ENCODE results near the gene MAPK10. TPM values are rescaled to one million over a fixed set of nuclear protein-coding genes. Genes with fewer than 3 reads are reported as not detected.
"Not testable (repeated sequence)": the region's sequence is repeated elsewhere in the genome, so short reads cannot be mapped to it uniquely, and the experiment has no call there.

MAPK10 gene
- total RNA-seq, 2 donors from 2014 or later = 0.28 TPM; not detected in 1

GRCh38 chr4:86174506-86174905 is 185.3 kb downstream of the MAPK10 start:
- H3K9me3 Mint-ChIP-seq = peaks cover 13% of the 10 kb centered on the region
- no peaks in the 10 kb centered on the region for H3K27me3 Mint-ChIP-seq
- H3K4me1 Mint-ChIP-seq (ENCODE audit: low read depth in 2 of 2) = no peaks in the 10 kb centered on the region
- ATAC-seq (no peak), DNase-seq (ENCODE audit: low spot score) (no peak)
- H3K27ac Mint-ChIP-seq = no peak overlapping the region
- no peaks in the 10 kb centered on the region for H3K36me3 Mint-ChIP-seq
- H3K4me3 Mint-ChIP-seq = no peak overlapping the region

- H3K27ac Mint-ChIP-seq; ATAC-seq; DNase-seq (ENCODE audit: low spot score): not testable (repeated sequence)
Observed at GRCh38 chr4:86168335-86168734, 191.5 kb downstream of the MAPK10 start.

GRCh38 chr4:86160426-86160825 is 199.4 kb downstream of the MAPK10 start:
- ATAC-seq = no peak
- Mint-ChIP-seq H3K4me3 (no peak overlapping the region), H3K4me1 (ENCODE audit: low read depth in 2 of 2) (no peaks in the 10 kb centered on the region), H3K9me3 (peaks cover 2% of the 10 kb centered on the region), H3K36me3 (no peaks in the 10 kb centered on the region), H3K27me3 (no peaks in the 10 kb centered on the region), H3K27ac (no peak overlapping the region)
- no peak for DNase-seq (ENCODE audit: low spot score)

More at GRCh38 chr4:86168335-86168734, 191.5 kb downstream of the MAPK10 start:
- peaks cover 15% of the 10 kb centered on the region for H3K36me3 Mint-ChIP-seq
- not testable (repeated sequence) for H3K4me1 Mint-ChIP-seq (ENCODE audit: low read depth in 2 of 2); H3K27me3 Mint-ChIP-seq; H3K4me3 Mint-ChIP-seq
- H3K9me3 Mint-ChIP-seq = peaks cover 11% of the 10 kb centered on the region

- ATAC-seq = no peak
- no peaks in the 10 kb centered on the region for H3K4me1 Mint-ChIP-seq (ENCODE audit: low read depth in 2 of 2)
- peaks cover 2% of the 10 kb centered on the region for H3K9me3 Mint-ChIP-seq
- H3K4me3 Mint-ChIP-seq = no peak overlapping the region
- no peak for DNase-seq (ENCODE audit: low spot score)
- no peaks in the 10 kb centered on the region for H3K36me3 Mint-ChIP-seq
- no peak overlapping the region for H3K27ac Mint-ChIP-seq
- H3K27me3 Mint-ChIP-seq = no peaks in the 10 kb centered on the region
Observed at GRCh38 chr4:86159216-86159615, 200.6 kb downstream of the MAPK10 start.

- Mint-ChIP-seq H3K27ac (no peak overlapping the region), H3K4me3 (no peak overlapping the region), H3K4me1 (ENCODE audit: low read depth in 2 of 2) (no peaks in the 10 kb centered on the region), H3K36me3 (no peaks in the 10 kb centered on the region), H3K27me3 (no peaks in the 10 kb centered on the region), H3K9me3 (peaks cover under 1% of the 10 kb centered on the region)
- DNase-seq (ENCODE audit: low spot score) (no peak), ATAC-seq (no peak)
Observed at GRCh38 chr4:86156531-86156930, 203.3 kb downstream of the MAPK10 start.

GRCh38 chr4:86155766-86156165 is 204.1 kb downstream of the MAPK10 start:
- Mint-ChIP-seq H3K36me3 (no peaks in the 10 kb centered on the region), H3K4me3 (no peak overlapping the region), H3K27me3 (no peaks in the 10 kb centered on the region), H3K27ac (no peak overlapping the region), H3K9me3 (no peaks in the 10 kb centered on the region), H3K4me1 (ENCODE audit: low read depth in 2 of 2) (no peaks in the 10 kb centered on the region)
- DNase-seq (ENCODE audit: low spot score) = no peak
- no peak for ATAC-seq

GRCh38 chr4:86152454-86152853 is 207.4 kb downstream of the MAPK10 start:
- Mint-ChIP-seq H3K4me1 (ENCODE audit: low read depth in 2 of 2) (no peaks in the 10 kb centered on the region), H3K9me3 (peaks cover 6% of the 10 kb centered on the region), H3K27ac (no peak overlapping the region), H3K36me3 (peaks cover 6% of the 10 kb centered on the region), H3K27me3 (no peaks in the 10 kb centered on the region), H3K4me3 (no peak overlapping the region)
- ATAC-seq = no peak
- DNase-seq (ENCODE audit: low spot score) = no peak

GRCh38 chr4:86151196-86151595 is 208.7 kb downstream of the MAPK10 start:
- H3K4me1 Mint-ChIP-seq (ENCODE audit: low read depth in 2 of 2) = no peaks in the 10 kb centered on the region

GRCh38 chr4:86141161-86141560 is 218.7 kb downstream of the MAPK10 start:
- H3K36me3 Mint-ChIP-seq = no peaks in the 10 kb centered on the region
- no peaks in the 10 kb centered on the region for H3K27me3 Mint-ChIP-seq
- ATAC-seq = no peak
- H3K27ac Mint-ChIP-seq = no peak overlapping the region
- no peak overlapping the region for H3K4me3 Mint-ChIP-seq
- no peak for DNase-seq (ENCODE audit: low spot score)
- no peaks in the 10 kb centered on the region for H3K4me1 Mint-ChIP-seq (ENCODE audit: low read depth in 2 of 2)
- H3K9me3 Mint-ChIP-seq = peaks cover 13% of the 10 kb centered on the region

More at GRCh38 chr4:86151196-86151595, 208.7 kb downstream of the MAPK10 start:
- no peak overlapping the region for H3K4me3 Mint-ChIP-seq
- no peak for DNase-seq (ENCODE audit: low spot score)
- H3K27ac Mint-ChIP-seq = no peak overlapping the region
- peaks cover 9% of the 10 kb centered on the region for H3K9me3 Mint-ChIP-seq
- no peak for ATAC-seq
- H3K27me3 Mint-ChIP-seq = no peaks in the 10 kb centered on the region
- H3K36me3 Mint-ChIP-seq = peaks cover 6% of the 10 kb centered on the region

GRCh38 chr4:86132468-86132867 is 227.4 kb downstream of the MAPK10 start:
- Mint-ChIP-seq H3K27me3 (no peaks in the 10 kb centered on the region), H3K4me1 (ENCODE audit: low read depth in 2 of 2) (no peaks in the 10 kb centered on the region), H3K27ac (no peak overlapping the region), H3K36me3 (peaks cover 5% of the 10 kb centered on the region), H3K4me3 (no peak overlapping the region), H3K9me3 (peaks cover 9% of the 10 kb centered on the region)
- no peak for ATAC-seq
- no peak for DNase-seq (ENCODE audit: low spot score)

- peaks cover 5% of the 10 kb centered on the region for H3K36me3 Mint-ChIP-seq
- ATAC-seq = no peak
- no peak for DNase-seq (ENCODE audit: low spot score)
Observed at GRCh38 chr4:86131456-86131855, 228.4 kb downstream of the MAPK10 start.

GRCh38 chr4:86130160-86130933 is 229.5 kb downstream of the MAPK10 start:
- H3K27ac Mint-ChIP-seq = no peak overlapping the region
- no peak overlapping the region for H3K4me3 Mint-ChIP-seq
- no peaks in the 10 kb centered on the region for H3K4me1 Mint-ChIP-seq (ENCODE audit: low read depth in 2 of 2)
- no peak for ATAC-seq
- H3K27me3 Mint-ChIP-seq = no peaks in the 10 kb centered on the region
- peaks cover 5% of the 10 kb centered on the region for H3K36me3 Mint-ChIP-seq
- peaks cover 9% of the 10 kb centered on the region for H3K9me3 Mint-ChIP-seq
- no peak for DNase-seq (ENCODE audit: low spot score)

More at GRCh38 chr4:86131456-86131855, 228.4 kb downstream of the MAPK10 start:
- Mint-ChIP-seq H3K9me3 (peaks cover 9% of the 10 kb centered on the region), H3K4me3 (no peak overlapping the region), H3K27ac (no peak overlapping the region), H3K27me3 (no peaks in the 10 kb centered on the region), H3K4me1 (ENCODE audit: low read depth in 2 of 2) (no peaks in the 10 kb centered on the region)

- DNase-seq (ENCODE audit: low spot score) (no peak), ATAC-seq (no peak)
- Mint-ChIP-seq H3K27me3 (no peaks in the 10 kb centered on the region), H3K4me3 (no peak overlapping the region), H3K36me3 (peaks cover 5% of the 10 kb centered on the region), H3K4me1 (ENCODE audit: low read depth in 2 of 2) (no peaks in the 10 kb centered on the region), H3K27ac (no peak overlapping the region), H3K9me3 (peaks cover 9% of the 10 kb centered on the region)
Observed at GRCh38 chr4:86129546-86129945, 230.3 kb downstream of the MAPK10 start.

GRCh38 chr4:86122404-86122803 is 237.4 kb downstream of the MAPK10 start:
- Mint-ChIP-seq H3K9me3 (peaks cover 15% of the 10 kb centered on the region), H3K36me3 (no peaks in the 10 kb centered on the region), H3K4me1 (ENCODE audit: low read depth in 2 of 2) (no peaks in the 10 kb centered on the region), H3K27ac (no peak overlapping the region), H3K4me3 (no peak overlapping the region), H3K27me3 (no peaks in the 10 kb centered on the region)
- ATAC-seq = no peak
- DNase-seq (ENCODE audit: low spot score) = no peak

GRCh38 chr4:86118711-86119110 is 241.1 kb downstream of the MAPK10 start:
- ATAC-seq (no peak), DNase-seq (ENCODE audit: low spot score) (no peak)
- Mint-ChIP-seq H3K27me3 (no peaks in the 10 kb centered on the region), H3K4me3 (no peak overlapping the region), H3K36me3 (peaks cover 2% of the 10 kb centered on the region), H3K9me3 (peaks cover 14% of the 10 kb centered on the region), H3K4me1 (ENCODE audit: low read depth in 2 of 2) (no peaks in the 10 kb centered on the region), H3K27ac (no peak overlapping the region)

All from natural killer cell treated with Interleukin-12 subunit alpha and Interleukin-12 subunit beta and Interleukin-15 and Interleukin-18, amount 100 ng/mL, for 72 hours (primary cell).